ENCODE data around the gene TAS1R3. TPM values are rescaled to one million over a fixed set of nuclear protein-coding genes. Genes with fewer than 3 reads are reported as not detected.
A peak's percentile ranks its signal among the peaks of the same experiment; 100 is the strongest.

TAS1R3 gene
- total RNA-seq, 1 donor from 2014 or later = 0.93 TPM

DNA sequence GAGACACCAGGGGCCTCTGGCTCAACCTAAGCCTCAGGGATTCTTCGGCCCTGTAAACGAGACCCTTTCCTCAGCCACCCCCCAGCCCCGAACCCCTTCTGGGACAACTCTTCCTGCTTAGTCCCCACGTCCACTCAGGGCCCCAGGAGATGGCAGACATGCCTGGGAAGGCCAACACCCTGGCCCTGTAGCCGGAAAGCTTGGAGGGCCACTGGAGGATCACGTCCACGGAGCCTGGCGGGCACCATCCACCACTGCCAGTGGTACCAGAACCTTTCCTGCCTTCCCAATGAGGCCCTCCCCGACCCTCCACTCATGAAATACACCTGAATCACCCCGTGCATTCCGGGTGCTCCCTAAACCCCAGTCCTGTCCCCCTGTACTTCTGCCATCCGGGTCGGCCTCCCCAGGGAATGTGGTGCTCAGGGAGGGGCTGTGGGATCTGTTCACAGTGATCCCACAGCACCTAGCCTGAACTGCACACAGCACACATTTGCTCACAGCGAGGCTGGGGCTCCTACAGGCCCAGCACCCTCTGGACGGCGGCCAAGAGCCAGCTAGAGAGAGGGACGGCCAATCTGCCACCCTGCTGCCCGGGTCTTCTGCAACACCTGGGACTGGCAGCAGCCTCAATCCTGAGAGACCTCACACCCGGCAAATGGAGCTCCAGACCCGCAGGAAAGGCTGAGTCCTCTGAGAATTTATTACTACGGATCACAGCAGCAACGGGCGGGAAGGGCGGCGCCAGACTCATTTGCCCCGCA, 42.2 kb downstream of the TAS1R3 start:
- Histone ChIP-seq H3K36me3 (peaks cover 11% of the 10 kb centered on the region), H3K4me1 (peaks cover 47% of the 10 kb centered on the region), H3K4me3 (peak overlapping the region; percentile 100), H3K9me3 (replicated peaks) (no peaks in the 10 kb centered on the region), H3K27ac (replicated peaks) (no peak overlapping the region), H3K27me3 (ENCODE audit: low read depth) (no peaks in the 10 kb centered on the region)
- intact Hi-C loops (cut with micrococcal nuclease) = no loop called here
- DNase-seq = no peak
- TF ChIP-seq CTCF (IDR thresholded peaks at IDR 0.05; ENCODE audit: borderline replicate concordance) = no peak

DNA sequence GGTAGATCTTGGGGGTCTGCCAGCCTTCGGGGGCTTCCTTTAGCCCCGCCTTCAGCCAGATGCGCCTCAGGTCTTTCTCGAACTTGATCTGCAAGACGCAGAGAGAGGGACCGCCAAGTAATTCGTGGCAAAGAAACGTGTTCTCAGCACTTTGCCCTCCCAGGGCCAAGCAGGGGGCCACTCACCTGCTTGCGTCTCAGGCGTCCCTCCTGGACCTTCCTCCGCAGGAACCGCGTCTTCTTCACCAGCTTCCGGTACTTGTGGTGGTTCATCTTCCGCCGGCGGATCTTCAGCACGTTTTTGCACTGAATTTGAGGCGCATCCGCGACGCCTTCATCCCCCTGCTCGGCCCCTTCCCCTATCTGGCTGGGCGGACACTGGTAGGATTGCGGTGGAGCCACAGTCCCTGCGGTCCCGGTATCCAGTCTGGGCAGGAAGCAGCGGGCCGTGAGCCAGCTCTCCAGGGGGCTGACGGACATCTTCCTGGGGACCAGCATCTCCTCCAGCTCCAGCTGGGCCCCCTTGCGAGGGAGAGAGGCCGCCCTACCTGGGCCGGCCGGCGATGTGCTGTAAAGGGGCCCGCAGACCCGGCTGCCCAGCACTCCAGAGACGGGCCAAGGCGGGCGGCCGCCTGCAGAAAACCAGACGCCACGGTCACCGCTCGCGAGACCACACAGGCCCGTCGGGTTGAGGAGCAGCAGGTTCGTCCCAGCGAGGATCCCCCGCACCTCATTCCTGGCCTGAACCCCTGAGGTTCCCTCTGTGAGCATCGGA, 42.9 kb downstream of the TAS1R3 start:
- Histone ChIP-seq H3K9me3 (replicated peaks) (no peaks in the 10 kb centered on the region), H3K36me3 (peaks cover 11% of the 10 kb centered on the region), H3K27me3 (ENCODE audit: low read depth) (no peaks in the 10 kb centered on the region), H3K4me3 (peak overlapping the region; percentile 100), H3K27ac (replicated peaks) (peak overlapping the region; percentile 99), H3K4me1 (peaks cover 47% of the 10 kb centered on the region)
- intact Hi-C loops (cut with micrococcal nuclease) = no loop called here
- no peak for TF ChIP-seq CTCF (IDR thresholded peaks at IDR 0.05; ENCODE audit: borderline replicate concordance)
- no peak for DNase-seq

- DNase-seq = no peak
- intact Hi-C loops (cut with micrococcal nuclease) = no loop called here
- Histone ChIP-seq H3K27ac (replicated peaks) (peak overlapping the region; percentile 99), H3K4me1 (peaks cover 47% of the 10 kb centered on the region), H3K36me3 (peaks cover 11% of the 10 kb centered on the region), H3K9me3 (replicated peaks) (no peaks in the 10 kb centered on the region), H3K27me3 (ENCODE audit: low read depth) (no peaks in the 10 kb centered on the region), H3K4me3 (peak overlapping the region; percentile 100)
- no peak for TF ChIP-seq CTCF (IDR thresholded peaks at IDR 0.05; ENCODE audit: borderline replicate concordance)
Observed at GRCh38 chr1:1374589-1374928, 43.5 kb downstream of the TAS1R3 start.

GRCh38 chr1:1374929-1375662, 44.0 kb downstream of the TAS1R3 start, which contains the start of gene AURKAIP1:
Gene AURKAIP1 (minus strand): TSS chr1:1375207. CDS start chr1:1374756, 451 bp downstream.
- Histone ChIP-seq H3K27ac (replicated peaks) (peak within 1 kb of the TSS; percentile 99), H3K36me3 (peaks cover 11% of the 10 kb centered on the region), H3K4me1 (peaks cover 47% of the 10 kb centered on the region), H3K27me3 (ENCODE audit: low read depth) (no peaks in the 10 kb centered on the region), H3K4me3 (peak within 1 kb of the TSS; percentile 100), H3K9me3 (replicated peaks) (no peaks in the 10 kb centered on the region)
- intact Hi-C loops (cut with micrococcal nuclease) = no loop called here
- TF ChIP-seq CTCF (IDR thresholded peaks at IDR 0.05; ENCODE audit: borderline replicate concordance) = peak; percentile 55
- DNase-seq = peak; percentile 97

DNA sequence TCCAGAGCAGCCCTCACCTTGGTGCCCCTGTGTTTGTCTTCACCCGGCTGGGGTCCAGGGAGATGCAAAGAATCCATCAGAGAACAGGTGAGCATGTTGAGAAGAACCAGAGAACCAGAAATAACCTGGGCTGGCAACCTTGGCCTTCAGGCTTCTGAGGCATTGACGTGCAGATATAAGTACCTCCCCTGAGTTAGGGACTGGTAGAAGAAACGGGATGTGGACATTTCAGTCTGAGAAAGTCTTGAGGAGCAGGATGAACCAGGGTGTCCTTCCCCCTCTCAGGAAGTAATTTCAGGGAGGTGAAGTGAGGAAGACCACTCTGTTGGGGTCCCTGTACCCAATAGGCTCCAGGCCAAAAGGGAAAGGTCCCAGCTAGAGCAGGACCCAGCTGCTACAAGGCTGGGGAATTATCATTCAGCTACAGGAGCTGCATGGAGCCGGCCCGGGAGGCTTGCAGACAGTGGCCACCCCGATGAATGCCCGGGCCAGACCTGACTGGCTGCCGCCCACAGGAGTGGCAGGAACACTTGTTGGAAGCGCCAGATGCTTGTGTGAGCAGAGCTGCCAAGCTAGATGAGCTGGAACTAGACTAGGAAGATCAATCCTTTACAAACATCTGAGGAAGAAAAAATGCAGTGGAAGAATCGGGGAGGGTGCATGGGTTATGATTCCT, 45.6 kb downstream of the TAS1R3 start:
- Histone ChIP-seq H3K9me3 (replicated peaks) (no peaks in the 10 kb centered on the region), H3K27me3 (ENCODE audit: low read depth) (no peaks in the 10 kb centered on the region), H3K27ac (replicated peaks) (no peak overlapping the region), H3K4me3 (no peak overlapping the region), H3K4me1 (peaks cover 46% of the 10 kb centered on the region), H3K36me3 (peaks cover 11% of the 10 kb centered on the region)
- intact Hi-C loops (cut with micrococcal nuclease) = no loop called here
- DNase-seq = no peak
- no peak for TF ChIP-seq CTCF (IDR thresholded peaks at IDR 0.05; ENCODE audit: borderline replicate concordance)
